ENCODE measurements around the gene RBFOX2. TPM values are rescaled to one million over a fixed set of nuclear protein-coding genes. Genes with fewer than 3 reads are reported as not detected.
A peak's percentile ranks its signal among the peaks of the same experiment; 100 is the strongest.

The RBFOX2 gene
- total and polyA plus RNA-seq, 2 of the 13 experiments (the other 11 are each of a cell fraction or from before 2014, with no cell fraction given): 37.3 to 40.4 TPM

GRCh38 chr22:35923026-35923425 is 105.6 kb downstream of the RBFOX2 start:
- BruUV-seq (replicated peaks): no TSS peak
- Histone ChIP-seq H3K4me1 (ENCODE audit: insufficient read depth, low read length) (peaks cover 33% of the 10 kb centered on the region), H2AFZ (ENCODE audit: low read length) (no peak overlapping the region), H3K4me3 (replicated peaks in 1 of 3; ENCODE audit: insufficient read depth in 1 of 3, low read depth in 2 of 3, low read length in 3 of 3) (no peak overlapping the region), H3K9ac (ENCODE audit: insufficient read depth, low read depth, low read length) (no peak overlapping the region), H3K9me3 (ENCODE audit: low read length) (no peaks in the 10 kb centered on the region), H3K79me2 (ENCODE audit: insufficient read depth, low read length) (peaks cover 11% of the 10 kb centered on the region), H3K4me2 (ENCODE audit: low read depth, low read length) (peak overlapping the region; percentile 48), H4K20me1 (ENCODE audit: insufficient read depth, low read length) (no peaks in the 10 kb centered on the region), H3K27me3 (ENCODE audit: control insufficient read depth in 1 of 2, insufficient read depth in 2 of 2, low read length in 2 of 2) (no peaks in the 10 kb centered on the region), H3K36me3 (replicated peaks in 1 of 2; ENCODE audit: control insufficient read depth in 1 of 2, insufficient read depth in 2 of 2, low read length in 2 of 2) (peaks cover 0 to 4% of the 10 kb centered on the region in 2 experiments; a peak in 1 of 5 replicates), H3K27ac (ENCODE audit: extremely low read length, insufficient read depth, low read length) (peak overlapping the region; percentile 40)
- in situ Hi-C loops (cut with HindIII; ENCODE audit: extremely low pct_ligation_motif_present, low pct_unique_long_range_greater_than_20kb): no loop called here
- CTCF ChIA-PET (ENCODE audit: low intra/inter-chr PET ratio, low total read pairs): interaction anchor here (2.0 kb wide), 1 partner anchor 291 kb away, joined by 6 read pairs; no protein-coding TSS in a partner anchor
- FAIRE-seq (no peak), DNase-seq (ENCODE audit: low spot score) (no peak), ATAC-seq (peak; percentile 45)
- WGBS (ENCODE audit: low lambda C conversion rate): 48% methylated on average over 2 of the region's 2 CpGs
- no peak for TF ChIP-seq TSC22D2 (CRISPR knock-in tag; IDR thresholded peaks at IDR 0.05; ENCODE audit: borderline replicate concordance)
- no peak for TF ChIP-seq KMT2A (CRISPR knock-in tag; IDR thresholded peaks at IDR 0.05)
- no peak for TF ChIP-seq GATAD2A (CRISPR knock-in tag; IDR thresholded peaks at IDR 0.05)
- 0 out of 2 replicates have a peak, but pooled peaks have one; percentile 10 for TF ChIP-seq TCF7 (IDR thresholded peaks at IDR 0.05; ENCODE audit: low read depth)
- no peak for TF ChIP-seq REPIN1 (CRISPR knock-in tag; IDR thresholded peaks at IDR 0.05; ENCODE audit: borderline replicate concordance, low read depth)
- TF ChIP-seq RFXAP (CRISPR knock-in tag; IDR thresholded peaks at IDR 0.05; ENCODE audit: borderline replicate concordance): no peak
- no peak for TF ChIP-seq ZNF570 (CRISPR knock-in tag; IDR thresholded peaks at IDR 0.05; ENCODE audit: borderline replicate concordance)
- intact Hi-C loops (cut with micrococcal nuclease; ENCODE audit: unreplicated experiment): loop anchor here (5.0 kb wide), 4 partner anchors 86 to 296 kb away; no protein-coding TSS in a partner anchor
- POLR2A ChIA-PET: interaction anchor here (1.1 to 1.3 kb wide), 2 partner anchors 142 to 275 kb away, joined by 3 to 7 read pairs; partner anchors contain the start of gene APOL6

GRCh38 chr22:35921777-35922176 is 106.8 kb downstream of the RBFOX2 start:
- Histone ChIP-seq H3K27me3 (ENCODE audit: control insufficient read depth in 1 of 2, insufficient read depth in 2 of 2, low read length in 2 of 2) (no peaks in the 10 kb centered on the region), H3K36me3 (replicated peaks in 1 of 2; ENCODE audit: control insufficient read depth in 1 of 2, insufficient read depth in 2 of 2, low read length in 2 of 2) (peaks cover 0 to 4% of the 10 kb centered on the region in 2 experiments; a peak in 1 of 5 replicates), H3K4me3 (replicated peaks in 1 of 3; ENCODE audit: insufficient read depth in 1 of 3, low read depth in 2 of 3, low read length in 3 of 3) (no peak overlapping the region), H3K4me1 (ENCODE audit: insufficient read depth, low read length) (peaks cover 33% of the 10 kb centered on the region), H4K20me1 (ENCODE audit: insufficient read depth, low read length) (no peaks in the 10 kb centered on the region), H2AFZ (ENCODE audit: low read length) (no peak overlapping the region), H3K79me2 (ENCODE audit: insufficient read depth, low read length) (peaks cover 11% of the 10 kb centered on the region), H3K27ac (ENCODE audit: extremely low read length, insufficient read depth, low read length) (peak overlapping the region; percentile 37), H3K9ac (ENCODE audit: insufficient read depth, low read depth, low read length) (no peak overlapping the region), H3K9me3 (ENCODE audit: low read length) (no peaks in the 10 kb centered on the region), H3K4me2 (ENCODE audit: low read depth, low read length) (peak overlapping the region; percentile 48)
- ChIA-PET POLR2A (interaction anchor here (0.8 to 1.3 kb wide), 3 partner anchors 28 to 274 kb away, joined by 3 to 7 read pairs (median 4); partner anchors contain the start of gene APOL6), CTCF (ENCODE audit: low intra/inter-chr PET ratio, low total read pairs) (interaction anchor here (1.0 to 2.0 kb wide), 4 partner anchors 161 to 294 kb away, joined by 3 to 6 read pairs (median 4); no protein-coding TSS in a partner anchor)
- DNase-seq (ENCODE audit: low spot score) (peak; percentile 75), FAIRE-seq (peak; percentile 97), ATAC-seq (peak; percentile 94)
- intact Hi-C loops (cut with micrococcal nuclease; ENCODE audit: unreplicated experiment) (loop anchor here (5.0 kb wide), 4 partner anchors 84 to 294 kb away; no protein-coding TSS in a partner anchor), in situ Hi-C loops (cut with HindIII; ENCODE audit: extremely low pct_ligation_motif_present, low pct_unique_long_range_greater_than_20kb) (no loop called here)
- no TSS peak for BruUV-seq (replicated peaks)
- TF ChIP-seq ARID2 (CRISPR knock-in tag; IDR thresholded peaks at IDR 0.05; ENCODE audit: borderline replicate concordance): no peak
- TF ChIP-seq SIX1 (CRISPR knock-in tag; IDR thresholded peaks at IDR 0.05; ENCODE audit: borderline replicate concordance): no peak
- peak; percentile 59; the same call in 1 of the 2 replicates for TF ChIP-seq ZNF614 (CRISPR knock-in tag; IDR thresholded peaks at IDR 0.05; ENCODE audit: borderline replicate concordance)
- peak; percentile 64; the same call in 1 of the 2 replicates for TF ChIP-seq SP5 (CRISPR knock-in tag; IDR thresholded peaks at IDR 0.05; ENCODE audit: borderline replicate concordance, low read depth)
- no peak for TF ChIP-seq GZF1 (CRISPR knock-in tag; IDR thresholded peaks at IDR 0.05)
- peak; percentile 20; the same call in 1 of the 2 replicates for TF ChIP-seq ETV5 (CRISPR knock-in tag; IDR thresholded peaks at IDR 0.05; ENCODE audit: borderline replicate concordance)
- TF ChIP-seq ZNF124 (CRISPR knock-in tag; IDR thresholded peaks at IDR 0.05): no peak
- peak; percentile 28; the same call in 1 of the 2 replicates for TF ChIP-seq SAP130 (CRISPR knock-in tag; IDR thresholded peaks at IDR 0.05; ENCODE audit: low read depth)
- TF ChIP-seq MIXL1 (CRISPR knock-in tag; IDR thresholded peaks at IDR 0.05): 0 out of 2 replicates have a peak, but pooled peaks have one; percentile 34
- TF ChIP-seq STAG1 (CRISPR knock-in tag; IDR thresholded peaks at IDR 0.05): peak; percentile 83
- TF ChIP-seq YEATS2 (CRISPR knock-in tag; IDR thresholded peaks at IDR 0.05; ENCODE audit: borderline replicate concordance): peak; percentile 17; the same call in 1 of the 2 replicates
- TF ChIP-seq NR2F6 (IDR thresholded peaks at IDR 0.05): no peak
- 0 out of 2 replicates have a peak, but pooled peaks have one; percentile 20 for TF ChIP-seq NR2F6 (CRISPR knock-in tag; IDR thresholded peaks at IDR 0.05)
- peak; percentile 26; the same call in 1 of the 2 replicates for TF ChIP-seq ELF1 (CRISPR knock-in tag; IDR thresholded peaks at IDR 0.05)
